Uterus (tissue), 4 donors: Measurements from ENCODE around the gene CCNE1. TPM values are rescaled to one million over a fixed set of nuclear protein-coding genes. Genes with fewer than 3 reads are reported as not detected.

Experiments
- DNase-seq, 2 donors: peaks; one replicate each; pipeline ENCODE4 v3.0.0-alpha.2; 2019 to 2020
- H3K27ac ChIP-seq, 2 donors: fragments of 200-600 bp; sonication (generic); 1 replicate in 1 of 2; 2 replicates in 1 of 2; pipeline ENCODE4 v1.5.1; 2016 to 2018
- H3K27me3 ChIP-seq, 2 donors: fragments of 200-600 bp; sonication (generic); one replicate each; pipeline ENCODE4 v1.5.1; 2018 to 2019; ENCODE audit warnings: control low read depth in 1 of 2
- H3K36me3 ChIP-seq, 2 donors: fragments of 200-600 bp; sonication (generic); one replicate each; pipeline ENCODE4 v1.5.1; 2019; ENCODE audit warnings: control low read depth in 1 of 2
- H3K4me1 ChIP-seq, 2 donors: fragments of 200-600 bp; sonication (generic); one replicate each; pipeline ENCODE4 v1.5.1; 2018 to 2019; ENCODE audit warnings: control low read depth in 1 of 2
- H3K4me3 ChIP-seq, 2 donors: fragments of 200-600 bp; sonication (generic); 1 replicate in 1 of 2; 2 replicates in 1 of 2; pipeline ENCODE4 v1.5.1; 2018 to 2019; ENCODE audit warnings: mild to moderate bottlenecking in 1 of 2
- H3K9me3 ChIP-seq, 2 donors: fragments of 200-600 bp; sonication (generic); one replicate each; pipeline ENCODE4 v1.5.1; 2019; ENCODE audit warnings: control low read depth in 1 of 2
- POLR2A ChIP-seq, 2 donors: fragments of 450-650 bp; IDR thresholded peaks; one replicate each; pipeline ENCODE4 v1.6.1; 2016; ENCODE audit warnings: antibody characterized with exemption in 2 of 2, mild to moderate bottlenecking in 1 of 2, moderate library complexity in 1 of 2
- intact Hi-C: fragments of 100-400 bp; cut with DNase I; formaldehyde crosslinking; loops from one replicate; pipeline ENCODE4 v1.15.1; 2023; ENCODE audit warnings: low total_unique reads
- total RNA-seq, 4 donors: library from RNA; depleted of rRNA in 3 of 4; stranded (reverse); fragments of >200 nt in 3 of 4; gene quantifications; one replicate each; pipeline versions ENCODE4 v1.1.0 to v1.2.4, GENCODE V29; 2014 to 2023
- TF ChIP-seq, protein P1 (sequence below), 4 experiments: fragments of 200-600 bp in 2 of 4; fragments of 450-650 bp in 2 of 4; sonication (generic) in 2 of 4; IDR thresholded peaks; one replicate each; pipeline ENCODE4 v1.5.1; 2016 to 2019; ENCODE audit warnings: antibody characterized with exemption in 4 of 4, mild to moderate bottlenecking in 2 of 4, moderate library complexity in 1 of 4
- donor health status: DM: yes; HTN: yes; CAD: no.

Gene CCNE1
- total RNA-seq, 4 donors from 2014 or later, result 0.70 to 5.5 TPM; not detected in 2

DNA sequence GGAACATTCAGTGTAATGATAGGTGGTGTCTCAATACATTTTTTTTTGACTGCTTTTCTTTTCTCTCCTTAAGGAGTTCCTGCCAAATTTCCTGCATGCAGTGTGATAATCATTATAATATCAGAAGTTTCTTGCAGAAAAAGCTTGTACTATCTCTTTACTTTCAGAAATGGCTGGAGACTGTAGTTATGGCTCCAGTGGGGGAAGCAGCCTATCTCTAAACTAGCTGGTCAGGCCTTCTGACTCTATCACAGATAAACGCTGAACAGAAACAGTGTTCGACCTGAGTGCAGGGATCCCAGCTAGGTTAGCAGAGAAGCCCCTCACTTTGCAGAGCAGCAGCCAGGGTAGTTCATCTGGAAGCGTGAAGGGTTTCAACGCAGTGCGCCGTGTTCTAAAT lies 1.9 kb downstream of the CCNE1 start:
- intact Hi-C loops, result no loop called here
- Histone ChIP-seq H3K4me3 (no peak overlapping the region), H3K9me3 (no peaks in the 10 kb centered on the region), H3K4me1 (peaks cover 0 to 3% of the 10 kb centered on the region in 2 donors), H3K27ac (no peak overlapping the region), H3K36me3 (no peaks in the 10 kb centered on the region), H3K27me3 (no peaks in the 10 kb centered on the region)
- DNase-seq, result no peak
- no peak for TF ChIP-seq POLR2A (IDR thresholded peaks at IDR 0.05)
- TF ChIP-seq, protein P1, sequence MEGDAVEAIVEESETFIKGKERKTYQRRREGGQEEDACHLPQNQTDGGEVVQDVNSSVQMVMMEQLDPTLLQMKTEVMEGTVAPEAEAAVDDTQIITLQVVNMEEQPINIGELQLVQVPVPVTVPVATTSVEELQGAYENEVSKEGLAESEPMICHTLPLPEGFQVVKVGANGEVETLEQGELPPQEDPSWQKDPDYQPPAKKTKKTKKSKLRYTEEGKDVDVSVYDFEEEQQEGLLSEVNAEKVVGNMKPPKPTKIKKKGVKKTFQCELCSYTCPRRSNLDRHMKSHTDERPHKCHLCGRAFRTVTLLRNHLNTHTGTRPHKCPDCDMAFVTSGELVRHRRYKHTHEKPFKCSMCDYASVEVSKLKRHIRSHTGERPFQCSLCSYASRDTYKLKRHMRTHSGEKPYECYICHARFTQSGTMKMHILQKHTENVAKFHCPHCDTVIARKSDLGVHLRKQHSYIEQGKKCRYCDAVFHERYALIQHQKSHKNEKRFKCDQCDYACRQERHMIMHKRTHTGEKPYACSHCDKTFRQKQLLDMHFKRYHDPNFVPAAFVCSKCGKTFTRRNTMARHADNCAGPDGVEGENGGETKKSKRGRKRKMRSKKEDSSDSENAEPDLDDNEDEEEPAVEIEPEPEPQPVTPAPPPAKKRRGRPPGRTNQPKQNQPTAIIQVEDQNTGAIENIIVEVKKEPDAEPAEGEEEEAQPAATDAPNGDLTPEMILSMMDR (IDR thresholded peaks at IDR 0.05), result no peak

DNA sequence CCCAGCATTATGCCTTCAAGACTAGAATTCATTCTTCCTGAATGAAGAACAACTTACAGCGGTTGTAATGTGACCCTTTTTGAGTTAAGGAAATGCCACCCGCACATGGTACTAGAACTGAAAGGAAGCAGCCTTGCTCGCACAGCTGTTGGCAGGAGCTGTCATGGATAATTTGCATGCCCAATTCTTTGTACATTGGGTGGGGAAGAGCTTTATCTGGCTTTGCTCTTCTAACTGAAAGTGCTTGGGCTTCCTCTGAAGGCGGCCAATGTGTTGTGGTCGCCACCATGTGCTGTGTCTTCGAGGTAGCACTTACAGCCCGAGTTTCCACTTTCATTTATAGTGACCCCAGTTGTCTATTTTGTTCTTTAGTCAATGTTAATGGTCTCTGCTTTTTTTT lies 3.4 kb downstream of the CCNE1 start:
- no peaks in the 10 kb centered on the region for H3K27me3 ChIP-seq
- no peak overlapping the region for H3K4me3 ChIP-seq
- no peak for DNase-seq
- peaks cover 0 to 3% of the 10 kb centered on the region in 2 donors for H3K4me1 ChIP-seq
- H3K9me3 ChIP-seq, result no peaks in the 10 kb centered on the region
- no peaks in the 10 kb centered on the region for H3K36me3 ChIP-seq
- no peak overlapping the region for H3K27ac ChIP-seq
- no peak for TF ChIP-seq POLR2A (IDR thresholded peaks at IDR 0.05)
- TF ChIP-seq, protein P1 (IDR thresholded peaks at IDR 0.05), result no peak
- intact Hi-C loops, result no loop called here

DNA sequence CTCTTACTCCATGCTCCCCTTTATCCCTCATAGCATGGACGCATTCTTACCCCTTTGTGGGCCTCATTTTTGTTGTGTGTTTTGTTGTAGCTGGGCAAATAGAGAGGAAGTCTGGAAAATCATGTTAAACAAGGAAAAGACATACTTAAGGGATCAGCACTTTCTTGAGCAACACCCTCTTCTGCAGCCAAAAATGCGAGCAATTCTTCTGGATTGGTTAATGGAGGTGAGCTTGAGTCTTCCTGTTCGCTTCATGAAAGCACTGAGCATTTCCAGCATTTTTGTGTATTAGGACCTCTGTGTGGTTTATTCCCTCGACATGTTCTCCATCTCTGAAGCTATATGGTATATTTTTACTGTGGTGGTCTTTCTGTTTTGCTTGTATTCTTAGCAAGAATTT lies 5.5 kb downstream of the CCNE1 start:
- Histone ChIP-seq H3K4me3 (no peak overlapping the region), H3K27me3 (no peaks in the 10 kb centered on the region), H3K27ac (no peak overlapping the region), H3K36me3 (no peaks in the 10 kb centered on the region), H3K9me3 (no peaks in the 10 kb centered on the region), H3K4me1 (peaks cover 0 to under 1% of the 10 kb centered on the region in 2 donors)
- TF ChIP-seq, protein P1 (IDR thresholded peaks at IDR 0.05), result no peak
- TF ChIP-seq POLR2A (IDR thresholded peaks at IDR 0.05), result no peak
- no peak for DNase-seq
- intact Hi-C loops, result no loop called here

DNA sequence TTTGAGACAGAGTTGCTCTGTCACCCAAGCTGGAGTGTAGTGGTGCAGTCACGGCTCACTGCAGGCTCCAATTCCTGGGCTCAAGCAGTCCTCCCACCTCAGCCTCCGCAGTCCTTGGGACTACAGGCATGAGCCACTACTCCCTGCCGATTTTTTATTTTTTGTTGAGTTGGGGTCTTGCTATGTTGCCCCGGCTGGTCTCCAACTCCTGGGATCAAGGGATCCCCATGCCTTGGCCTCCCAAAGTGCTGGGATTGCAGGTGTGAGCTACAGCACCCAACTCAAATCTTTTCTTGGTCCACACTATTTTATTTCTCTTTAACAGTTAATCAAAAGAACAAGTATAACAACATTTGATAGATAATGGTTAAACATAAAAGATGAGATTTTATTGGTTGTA lies 7.5 kb downstream of the CCNE1 start:
- no peaks in the 10 kb centered on the region for H3K27me3 ChIP-seq
- no peaks in the 10 kb centered on the region for H3K9me3 ChIP-seq
- no peak for DNase-seq
- H3K4me3 ChIP-seq, result no peak overlapping the region
- intact Hi-C loops, result no loop called here
- H3K27ac ChIP-seq, result no peak overlapping the region
- H3K36me3 ChIP-seq, result no peaks in the 10 kb centered on the region
- TF ChIP-seq POLR2A (IDR thresholded peaks at IDR 0.05), result no peak
- TF ChIP-seq, protein P1 (IDR thresholded peaks at IDR 0.05), result no peak
- no peaks in the 10 kb centered on the region for H3K4me1 ChIP-seq

DNA sequence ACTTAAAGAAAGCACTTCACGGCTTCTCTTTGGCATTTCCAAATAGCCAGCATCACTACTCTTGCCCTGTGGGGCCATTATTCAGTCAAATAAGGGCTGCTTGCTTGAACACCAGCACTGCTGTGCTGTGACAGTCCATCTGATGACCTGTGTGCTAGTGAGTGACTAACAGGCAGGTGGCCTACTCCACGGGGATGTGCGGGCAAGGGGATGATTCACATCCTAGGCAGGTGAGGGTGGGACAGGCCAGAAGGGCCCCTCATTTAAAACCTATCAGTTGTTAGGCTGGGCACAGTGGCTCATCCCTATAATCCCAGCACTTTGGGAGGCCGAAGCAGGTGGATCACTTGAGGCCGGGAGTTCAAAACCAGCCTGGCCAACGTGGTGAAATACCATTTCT lies 8.2 kb downstream of the CCNE1 start:
- intact Hi-C loops, result no loop called here
- TF ChIP-seq, protein P1 (IDR thresholded peaks at IDR 0.05), result no peak
- TF ChIP-seq POLR2A (IDR thresholded peaks at IDR 0.05), result no peak
- DNase-seq, result no peak
- Histone ChIP-seq H3K36me3 (no peaks in the 10 kb centered on the region), H3K4me3 (no peak overlapping the region), H3K4me1 (no peaks in the 10 kb centered on the region), H3K27me3 (no peaks in the 10 kb centered on the region), H3K9me3 (no peaks in the 10 kb centered on the region), H3K27ac (no peak overlapping the region)
